ENCODE data around the gene PCIF1.
A peak's percentile ranks its signal among the peaks of the same experiment; 100 is the strongest.
"Not testable (repeated sequence)": the region's sequence is repeated elsewhere in the genome, so short reads cannot be mapped to it uniquely, and the experiment has no call there.

PCIF1 gene
- 38.2 to 67.9 (median 52.6) reads per million in 4 experiments for total RNA-seq

GRCh38 chr20:45934586-45935415, at the start of gene PCIF1:
PCIF1 (plus strand) TSS chr20:45934683; CDS start chr20:45939000, 4,317 bp downstream.
- DNase-seq, result peak; percentile 98

- DNase-seq, result no peak
Observed at GRCh38 chr20:45886590-45887345, 47.7 kb upstream of the PCIF1 start.

- DNase-seq, result no peak
Observed at GRCh38 chr20:45887346-45887715, 47.2 kb upstream of the PCIF1 start, which contains the start of gene SPATA25. SPATA25 (minus strand) TSS chr20:45887622; CDS start chr20:45887590, 32 bp downstream.

DNA sequence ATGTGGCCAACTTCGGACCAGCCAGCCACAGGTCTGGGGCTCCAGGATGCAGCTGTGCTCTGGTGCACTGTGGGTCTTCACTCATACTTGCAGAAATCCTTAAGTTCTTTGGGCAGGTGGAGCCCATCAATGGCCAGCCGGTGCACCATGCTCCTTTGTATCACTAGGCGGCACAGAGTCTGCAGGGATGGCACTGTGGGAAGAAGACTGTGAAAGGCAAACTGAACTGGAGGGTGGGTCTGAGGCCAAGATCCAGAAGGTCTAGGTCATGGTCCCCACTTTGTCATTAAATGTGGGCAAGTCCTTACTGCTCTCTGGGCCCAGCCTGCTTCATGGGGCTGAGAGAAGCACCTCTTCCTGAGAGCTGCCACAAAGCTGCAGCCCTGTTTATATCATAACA, 45.8 kb upstream of the PCIF1 start:
- DNase-seq, result no peak

- peak; percentile 30 for DNase-seq
Observed at GRCh38 chr20:45890077-45890984, 44.2 kb upstream of the PCIF1 start.

- peak; percentile 77 for DNase-seq
Observed at GRCh38 chr20:45890985-45891983, 43.2 kb upstream of the PCIF1 start, which contains the start of the genes CTSA and NEURL2. CTSA (plus strand) TSS chr20:45891335; CDS start chr20:45891569, 234 bp downstream. NEURL2 (minus strand) TSS chr20:45891208; CDS start chr20:45890991, 217 bp downstream.

DNA sequence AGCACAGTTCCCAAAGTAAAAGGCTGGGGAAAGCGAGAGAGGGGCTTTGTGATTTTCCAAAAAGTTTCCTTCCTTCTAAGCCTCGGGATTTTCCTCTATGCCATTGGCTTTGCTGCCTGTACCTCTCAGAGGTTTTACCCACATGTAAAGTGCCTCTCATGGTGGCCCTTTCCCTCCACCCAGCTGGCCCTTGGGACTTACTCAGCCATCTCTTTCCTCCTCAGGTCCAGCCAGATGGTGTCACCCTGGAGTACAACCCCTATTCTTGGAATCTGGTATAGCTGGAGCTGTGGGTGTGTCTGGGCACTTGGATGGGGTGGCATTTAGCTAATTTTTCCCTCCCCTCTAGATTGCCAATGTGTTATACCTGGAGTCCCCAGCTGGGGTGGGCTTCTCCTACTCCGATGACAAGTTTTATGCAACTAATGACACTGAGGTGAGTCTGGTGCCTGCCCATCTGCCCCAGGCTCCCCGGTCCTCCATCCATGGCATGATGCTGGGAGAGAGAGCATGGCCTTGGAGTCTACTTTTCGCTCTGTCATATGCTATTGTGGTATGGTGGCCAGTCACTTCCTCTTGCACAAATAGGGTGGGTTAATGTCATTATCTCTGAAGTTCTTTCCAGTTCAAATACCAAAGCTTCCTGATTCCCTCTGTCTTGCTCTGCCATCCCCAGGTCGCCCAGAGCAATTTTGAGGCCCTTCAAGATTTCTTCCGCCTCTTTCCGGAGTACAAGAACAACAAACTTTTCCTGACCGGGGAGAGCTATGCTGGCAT, 42.2 kb upstream of the PCIF1 start:
- no peak for DNase-seq

GRCh38 chr20:45892828-45893500, 41.5 kb upstream of the PCIF1 start:
- no peak for DNase-seq

- no peak for DNase-seq
Observed at GRCh38 chr20:45893831-45894230, 40.7 kb upstream of the PCIF1 start.

GRCh38 chr20:45894797-45895196, 39.7 kb upstream of the PCIF1 start:
- no peak for DNase-seq

GRCh38 chr20:45896641-45897161, 37.8 kb upstream of the PCIF1 start:
- no peak for DNase-seq

GRCh38 chr20:45897289-45897688, 37.2 kb upstream of the PCIF1 start:
- no peak for DNase-seq

DNA sequence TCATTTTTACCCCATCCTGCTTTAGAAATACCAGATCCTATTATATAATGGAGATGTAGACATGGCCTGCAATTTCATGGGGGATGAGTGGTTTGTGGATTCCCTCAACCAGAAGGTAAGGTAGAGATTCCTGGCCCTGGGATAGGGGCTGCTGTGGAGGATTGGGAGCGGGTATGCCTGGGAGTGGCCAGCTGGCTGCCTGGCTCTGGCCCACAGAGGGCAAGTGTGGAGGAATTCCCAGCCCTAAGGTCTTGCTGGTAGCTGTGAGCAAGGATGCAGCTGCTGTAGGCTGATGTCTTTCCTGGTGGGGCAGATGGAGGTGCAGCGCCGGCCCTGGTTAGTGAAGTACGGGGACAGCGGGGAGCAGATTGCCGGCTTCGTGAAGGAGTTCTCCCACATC, 36.8 kb upstream of the PCIF1 start:
- DNase-seq, result no peak

- no peak for DNase-seq
Observed at GRCh38 chr20:45898285-45898684, 36.2 kb upstream of the PCIF1 start.

- DNase-seq, result no peak
Observed at GRCh38 chr20:45899046-45899835, 35.2 kb upstream of the PCIF1 start.

DNA sequence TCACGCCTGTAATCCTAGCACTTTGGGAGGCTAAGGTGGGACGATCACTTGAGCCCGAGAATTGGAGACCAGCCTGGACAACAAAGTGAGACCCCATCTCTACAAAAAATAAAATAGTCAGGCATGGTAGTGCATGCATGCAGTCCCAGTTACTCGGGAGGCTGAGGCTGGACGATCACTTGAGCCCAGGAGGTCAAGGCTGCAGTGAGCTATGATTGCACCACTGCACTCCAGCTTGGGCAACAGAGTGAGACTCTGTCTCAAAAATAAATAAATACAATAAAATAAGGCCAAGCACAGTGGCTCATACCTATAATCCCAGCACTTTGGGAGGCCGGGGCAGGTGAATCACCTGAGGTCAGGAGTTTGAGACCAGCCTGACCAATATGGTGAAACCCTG, 33.2 kb upstream of the PCIF1 start:
- not testable (repeated sequence) for DNase-seq

DNA sequence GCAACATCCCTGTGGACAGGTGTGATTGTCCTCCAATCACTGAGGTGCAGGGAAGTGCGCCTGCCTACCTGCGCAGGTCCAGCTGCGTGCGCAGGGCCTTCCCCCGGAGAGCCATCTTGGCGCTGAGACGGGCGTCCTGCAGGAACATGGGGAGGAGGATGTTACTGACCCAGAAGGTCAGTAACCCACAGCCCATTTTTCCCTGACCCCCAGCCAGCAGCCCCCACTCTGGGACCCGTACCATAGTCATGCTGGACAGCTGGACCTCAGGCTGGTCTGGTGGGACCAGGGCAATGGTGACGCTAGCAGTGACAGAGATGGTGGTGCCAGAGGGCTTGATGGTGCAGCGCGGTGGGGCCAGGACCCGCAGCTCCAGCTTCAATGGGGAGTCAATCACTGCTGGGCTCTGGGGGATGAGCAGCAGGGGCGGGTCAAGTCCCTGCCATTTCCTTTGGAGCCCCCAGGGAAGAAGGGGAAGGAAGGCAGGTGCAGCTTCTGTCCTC, 32.2 kb upstream of the PCIF1 start:
- no peak for DNase-seq
